HG02973 (cell line): ENCODE results near the gene PPM1E.
"Not testable (repeated sequence)": the region's sequence is repeated elsewhere in the genome, so short reads cannot be mapped to it uniquely, and the experiment has no call there.

ENCODE experiments used
- ATAC-seq: cut with Tn5 transposase; IDR thresholded peaks from one replicate; pipeline ENCODE4 v1.9.1; 2021; ENCODE audit warnings: moderate library complexity; ENCODE audit not compliant: unreplicated experiment

The PPM1E gene

GRCh38 chr17:58944166-58944565 lies 188.5 kb downstream of the PPM1E start:
- ATAC-seq: no peak

GRCh38 chr17:58947411-58947810 lies 191.8 kb downstream of the PPM1E start:
- no peak for ATAC-seq

DNA sequence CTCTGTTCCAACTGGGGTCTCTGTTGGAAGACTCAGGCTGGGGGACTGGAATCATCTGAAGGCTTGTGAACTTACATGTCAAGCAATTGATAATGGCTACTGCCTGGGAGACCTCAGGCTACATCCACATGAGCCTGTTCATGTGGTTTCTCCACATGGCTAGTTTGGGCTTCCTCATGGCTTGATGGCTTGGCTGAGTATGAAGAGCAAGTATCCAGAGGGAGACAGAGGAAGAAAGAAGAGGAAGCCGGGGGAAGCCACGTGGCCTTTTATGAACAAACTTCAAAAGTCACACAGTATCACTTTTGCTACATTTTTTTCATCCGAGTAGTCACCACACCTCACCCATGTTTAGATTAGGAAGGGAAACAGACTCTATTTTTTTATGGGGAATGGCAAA lies 192.2 kb downstream of the PPM1E start:
- no peak for ATAC-seq

DNA sequence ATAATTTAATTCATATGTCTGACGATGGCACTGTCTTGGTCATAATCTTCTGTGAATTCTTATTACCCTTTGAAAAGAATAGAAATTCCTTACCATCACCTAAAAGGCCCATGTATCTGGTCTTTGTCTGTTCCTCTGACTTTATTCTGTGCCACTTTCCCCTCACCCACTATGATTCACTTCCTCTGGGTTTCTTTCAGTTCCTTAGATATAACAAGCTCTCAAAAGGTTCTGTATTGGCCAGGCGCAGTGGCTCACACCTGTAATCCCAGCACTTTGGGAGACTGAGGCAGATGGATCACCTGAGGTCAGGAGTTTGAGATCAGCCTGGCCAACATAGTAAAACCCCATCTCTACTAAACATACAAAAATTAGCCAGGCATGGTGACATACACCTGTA lies 198.7 kb downstream of the PPM1E start:
- not testable (repeated sequence) for ATAC-seq

GRCh38 chr17:58956997-58957724 lies 201.5 kb downstream of the PPM1E start:
- ATAC-seq: no peak

- not testable (repeated sequence) for ATAC-seq
Measured at GRCh38 chr17:58957725-58958073, 202.0 kb downstream of the PPM1E start.

GRCh38 chr17:58960068-58960467 lies 204.4 kb downstream of the PPM1E start:
- no peak for ATAC-seq

- no peak for ATAC-seq
Measured at GRCh38 chr17:58965221-58965620, 209.6 kb downstream of the PPM1E start.

- ATAC-seq: no peak
Measured at GRCh38 chr17:58966208-58966607, 210.6 kb downstream of the PPM1E start.

DNA sequence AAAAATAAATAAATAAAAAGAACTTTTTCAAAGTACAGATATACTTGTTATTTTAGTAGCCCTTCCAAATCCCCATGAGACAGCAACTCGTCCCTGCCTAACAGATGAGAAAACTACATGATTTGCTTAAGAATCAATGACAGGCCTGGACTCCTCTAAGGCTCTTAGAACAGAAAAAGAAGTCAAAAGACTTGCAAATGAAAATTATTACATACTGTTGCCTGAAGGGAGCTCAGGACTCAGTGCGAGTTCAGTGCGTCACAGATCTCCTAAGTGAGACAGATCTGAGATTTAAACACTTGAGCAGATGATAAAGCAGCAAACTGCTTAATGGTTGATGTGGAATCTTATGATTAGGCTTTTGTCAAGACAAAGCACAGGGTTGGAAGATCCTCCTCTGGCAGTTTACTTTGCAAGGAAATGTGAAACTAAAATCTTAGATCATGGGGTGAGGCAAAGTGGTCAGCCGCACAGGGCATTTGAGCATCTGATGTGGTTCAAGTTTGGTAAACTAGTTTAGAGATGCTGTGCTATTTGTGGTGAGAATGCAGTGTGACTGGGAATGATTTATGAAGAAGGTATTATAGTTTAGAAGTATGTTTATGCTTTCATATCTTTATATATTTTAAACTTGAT lies 212.9 kb downstream of the PPM1E start:
- ATAC-seq: no peak

- ATAC-seq: no peak
Measured at GRCh38 chr17:58969156-58969555, 213.5 kb downstream of the PPM1E start.

DNA sequence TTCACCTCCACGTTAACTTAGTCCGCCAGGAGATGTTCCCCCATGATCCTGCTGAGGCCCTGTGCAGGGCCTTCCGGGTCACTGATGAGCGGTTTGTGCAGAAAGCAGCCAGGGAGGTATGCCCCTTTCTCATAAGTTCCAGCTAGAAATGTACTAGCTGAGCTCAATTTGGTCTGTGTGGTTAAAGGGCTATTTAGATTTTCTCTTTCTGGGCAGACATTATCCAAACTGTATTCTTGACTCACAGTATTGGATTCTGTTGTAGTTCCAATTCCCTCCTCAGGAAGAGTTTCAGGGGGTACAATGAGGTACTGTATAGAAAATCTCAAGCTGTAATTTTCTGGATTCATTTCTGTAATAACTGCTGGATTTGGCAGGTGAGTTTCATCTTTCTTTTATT lies 214.0 kb downstream of the PPM1E start:
- no peak for ATAC-seq

- no peak for ATAC-seq
Measured at GRCh38 chr17:58970609-58971450, 215.2 kb downstream of the PPM1E start.

GRCh38 chr17:58974354-58974753 lies 218.7 kb downstream of the PPM1E start:
- no peak for ATAC-seq

DNA sequence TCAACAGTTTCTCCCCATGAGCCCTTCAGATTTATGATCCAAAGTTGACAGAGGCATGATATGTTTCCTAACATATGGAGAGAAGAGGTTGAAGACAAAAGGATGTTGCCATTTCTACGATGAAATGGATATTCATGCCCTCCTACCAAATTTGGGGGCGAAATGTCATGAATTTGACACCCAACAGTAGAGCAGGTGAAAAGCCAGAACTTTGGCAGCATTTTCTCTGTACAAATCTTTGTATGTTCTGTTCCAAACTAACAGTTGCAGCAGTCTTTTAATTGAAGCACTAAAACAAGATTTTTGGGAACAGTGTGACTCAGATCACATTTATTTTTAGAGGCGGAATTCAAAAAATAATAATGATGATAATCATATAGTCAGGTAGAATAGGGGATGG lies 220.9 kb downstream of the PPM1E start:
- no peak for ATAC-seq

DNA sequence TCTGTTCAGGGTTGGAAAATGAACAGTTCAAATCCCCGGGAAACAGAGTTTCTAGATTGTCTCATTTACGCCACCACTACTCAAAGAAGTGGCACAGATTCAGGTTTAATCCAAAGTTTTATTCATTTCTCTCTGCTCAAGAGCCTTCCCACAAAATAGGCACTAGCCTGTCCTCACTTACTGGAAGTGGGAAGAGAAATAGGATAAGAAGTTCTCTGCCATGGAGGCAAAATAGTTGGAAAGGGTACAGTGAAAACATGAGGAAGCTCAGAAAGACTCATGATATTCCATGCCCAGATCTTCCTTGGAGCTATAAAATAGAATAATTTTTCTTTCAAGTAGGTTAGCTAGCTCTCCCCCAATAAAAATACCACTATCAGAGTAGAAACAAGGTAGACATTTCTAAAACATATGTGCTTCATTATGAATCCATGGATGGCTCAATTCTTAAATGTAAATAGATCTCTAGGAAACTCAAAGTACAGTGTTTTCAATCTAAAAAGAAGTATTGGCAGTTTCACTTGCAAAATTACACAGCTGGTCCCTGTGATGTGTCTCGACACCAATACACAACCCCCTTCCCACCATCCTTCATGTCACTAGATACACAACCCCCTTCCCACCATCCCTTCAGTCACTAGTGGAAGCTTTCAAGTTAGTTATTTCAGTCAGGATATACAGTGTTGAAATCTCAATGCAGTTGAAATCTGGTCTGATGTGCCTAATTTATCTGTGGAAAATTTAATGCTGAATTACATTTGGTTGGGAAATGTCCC lies 225.2 kb downstream of the PPM1E start:
- ATAC-seq: no peak

GRCh38 chr17:58982626-58983025 lies 227.0 kb downstream of the PPM1E start:
- ATAC-seq: no peak

GRCh38 chr17:58985367-58985766 lies 229.7 kb downstream of the PPM1E start:
- no peak for ATAC-seq

DNA sequence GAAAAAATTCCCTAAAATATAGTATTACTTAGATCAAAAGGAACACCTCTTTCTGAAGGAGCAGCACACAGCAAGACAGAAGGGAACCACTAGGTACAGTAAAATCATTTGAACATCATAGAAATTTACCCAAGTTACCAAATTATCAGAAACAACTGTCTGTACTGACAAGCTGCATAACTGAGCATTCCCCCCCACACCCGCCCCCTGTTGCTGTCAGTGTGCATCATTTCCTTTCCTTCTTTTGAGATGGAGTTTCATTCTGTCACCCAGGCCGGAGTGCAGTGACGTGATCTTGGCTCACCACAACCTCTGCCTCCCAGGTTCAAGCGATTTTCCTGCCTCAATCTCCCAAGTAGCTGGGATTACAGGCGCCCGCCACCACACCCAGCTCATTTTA lies 230.3 kb downstream of the PPM1E start:
- no peak for ATAC-seq

DNA sequence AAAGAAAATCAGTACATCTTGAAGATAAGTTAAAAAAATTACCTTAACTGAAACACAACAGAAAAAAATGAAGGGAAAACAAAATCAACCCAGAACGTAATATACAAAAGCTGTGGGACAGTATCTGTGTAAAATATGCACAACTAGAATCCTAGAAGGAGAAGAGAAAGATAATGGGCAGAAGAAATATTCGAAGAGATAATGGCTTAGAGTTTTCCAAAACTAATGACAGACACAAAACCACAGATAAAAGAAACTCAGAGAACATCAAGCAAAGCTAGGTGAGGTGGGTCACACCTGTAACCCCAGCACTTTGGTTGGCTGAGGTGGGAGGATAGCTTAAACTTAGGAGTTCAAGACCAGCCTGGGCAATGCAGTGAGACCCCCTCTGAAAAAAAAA lies 234.0 kb downstream of the PPM1E start:
- ATAC-seq: no peak

DNA sequence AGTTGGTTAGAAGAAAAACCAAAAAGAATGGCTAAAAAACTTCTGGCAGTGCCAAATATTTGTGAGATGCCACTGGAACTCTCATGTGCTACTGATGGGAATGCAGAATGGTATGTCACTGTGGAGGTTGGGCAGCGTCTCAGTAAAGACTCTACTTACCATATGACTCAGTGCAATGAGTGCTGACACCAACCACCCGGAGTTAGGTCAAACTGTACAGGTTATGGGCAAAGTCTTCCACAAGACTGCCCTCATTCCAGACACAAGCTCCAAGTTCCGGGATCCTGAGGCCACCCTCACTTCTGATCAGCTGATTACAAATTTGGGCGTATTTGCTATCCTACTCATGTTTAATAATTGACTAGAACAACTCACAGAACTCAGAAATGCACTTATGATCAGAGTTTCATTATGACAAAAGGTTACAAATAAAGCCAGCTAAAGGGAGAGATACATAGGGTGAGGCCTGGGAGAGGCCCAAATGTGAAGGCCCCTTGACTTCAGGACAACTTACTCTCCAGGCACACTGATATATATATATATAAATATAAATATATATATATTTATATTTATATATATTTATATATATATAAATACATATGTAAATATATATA lies 236.2 kb downstream of the PPM1E start:
- ATAC-seq: peak; percentile 81
